Retinal pigment epithelial cell (primary cell): ENCODE results near the gene KRTAP9-7.

Experiments
- DNase-seq: peaks from one replicate; pipeline ENCODE4 v3.0.0-alpha.2; 2010; ENCODE audit warnings: low read depth
- H3K4me3 ChIP-seq: 2 replicates; pipeline ENCODE4 v1.5.1; 2011; ENCODE audit warnings: mild to moderate bottlenecking, low read length, control low read depth, moderate library complexity
- CTCF ChIP-seq: conservative IDR thresholded peaks from 2 replicates; pipeline ENCODE4 v1.5.1; 2011; ENCODE audit warnings: low read depth, low read length, control low read depth, inconsistent platforms

KRTAP9-7 gene

GRCh38 chr17:41325611-41326010, 50.1 kb downstream of the KRTAP9-7 start:
- no peak overlapping the region for H3K4me3 ChIP-seq
- no peak for TF ChIP-seq CTCF
- no peak for DNase-seq
